ENCODE measurements around the gene DGKB. TPM values are rescaled to one million over a fixed set of nuclear protein-coding genes. Genes with fewer than 3 reads are reported as not detected.

The DGKB gene
- total RNA-seq, 1 donor from 2014 or later, result 3.4 TPM

DNA sequence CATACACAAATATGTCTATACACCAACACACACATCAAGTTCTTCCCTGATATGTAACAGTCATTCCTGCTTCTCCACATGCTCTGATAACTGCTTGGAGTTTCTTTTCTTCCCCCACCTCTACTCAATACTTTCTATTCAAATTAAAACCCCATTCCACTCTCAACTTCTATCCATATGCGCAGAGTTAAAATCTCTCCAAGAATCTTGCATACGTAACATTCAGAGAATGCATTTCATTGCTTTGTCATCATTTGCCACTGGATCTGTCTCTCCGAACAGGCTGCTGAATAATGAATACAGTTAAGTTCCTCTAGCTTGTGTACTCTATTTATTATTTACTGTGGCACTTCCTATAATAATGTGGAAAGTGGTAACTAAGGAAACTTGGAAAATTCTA, 68.8 kb downstream of the DGKB start:
- Mint-ChIP-seq H3K36me3 (no peaks in the 10 kb centered on the region), H3K27me3 (no peaks in the 10 kb centered on the region), H3K4me3 (no peak overlapping the region), H3K9me3 (no peaks in the 10 kb centered on the region), H3K4me1 (ENCODE audit: unreplicated experiment) (peaks cover 16% of the 10 kb centered on the region), H3K27ac (no peak overlapping the region)
- TF ChIP-seq, protein P1, sequence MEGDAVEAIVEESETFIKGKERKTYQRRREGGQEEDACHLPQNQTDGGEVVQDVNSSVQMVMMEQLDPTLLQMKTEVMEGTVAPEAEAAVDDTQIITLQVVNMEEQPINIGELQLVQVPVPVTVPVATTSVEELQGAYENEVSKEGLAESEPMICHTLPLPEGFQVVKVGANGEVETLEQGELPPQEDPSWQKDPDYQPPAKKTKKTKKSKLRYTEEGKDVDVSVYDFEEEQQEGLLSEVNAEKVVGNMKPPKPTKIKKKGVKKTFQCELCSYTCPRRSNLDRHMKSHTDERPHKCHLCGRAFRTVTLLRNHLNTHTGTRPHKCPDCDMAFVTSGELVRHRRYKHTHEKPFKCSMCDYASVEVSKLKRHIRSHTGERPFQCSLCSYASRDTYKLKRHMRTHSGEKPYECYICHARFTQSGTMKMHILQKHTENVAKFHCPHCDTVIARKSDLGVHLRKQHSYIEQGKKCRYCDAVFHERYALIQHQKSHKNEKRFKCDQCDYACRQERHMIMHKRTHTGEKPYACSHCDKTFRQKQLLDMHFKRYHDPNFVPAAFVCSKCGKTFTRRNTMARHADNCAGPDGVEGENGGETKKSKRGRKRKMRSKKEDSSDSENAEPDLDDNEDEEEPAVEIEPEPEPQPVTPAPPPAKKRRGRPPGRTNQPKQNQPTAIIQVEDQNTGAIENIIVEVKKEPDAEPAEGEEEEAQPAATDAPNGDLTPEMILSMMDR (conservative IDR thresholded peaks at IDR 0.05), result no peak
- DNase-seq (ENCODE audit: extremely low spot score, unreplicated experiment), result no peak

DNA sequence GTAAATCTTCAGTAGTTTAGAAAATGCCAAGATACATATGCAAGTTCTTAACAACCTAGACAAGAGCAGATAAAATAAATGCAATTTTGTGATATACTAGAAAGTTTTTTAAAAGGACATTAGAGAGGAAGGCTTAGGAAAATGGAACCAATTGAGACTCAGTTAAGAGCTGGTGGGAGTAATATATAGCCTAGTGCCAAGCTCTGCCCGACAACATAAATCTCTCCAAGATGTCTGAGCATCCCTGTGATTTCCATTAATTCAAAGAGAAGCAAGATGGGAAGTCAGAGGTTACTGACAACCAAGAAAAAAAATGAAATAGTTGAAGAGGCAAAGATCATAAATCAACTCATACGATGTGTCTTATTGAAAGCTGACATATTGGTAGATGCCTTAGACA, 74.5 kb downstream of the DGKB start:
- Mint-ChIP-seq H3K27me3 (no peaks in the 10 kb centered on the region), H3K4me3 (no peak overlapping the region), H3K9me3 (no peaks in the 10 kb centered on the region), H3K4me1 (ENCODE audit: unreplicated experiment) (no peaks in the 10 kb centered on the region), H3K36me3 (no peaks in the 10 kb centered on the region), H3K27ac (no peak overlapping the region)
- no peak for DNase-seq (ENCODE audit: extremely low spot score, unreplicated experiment)
- TF ChIP-seq, protein P1 (conservative IDR thresholded peaks at IDR 0.05), result no peak

DNA sequence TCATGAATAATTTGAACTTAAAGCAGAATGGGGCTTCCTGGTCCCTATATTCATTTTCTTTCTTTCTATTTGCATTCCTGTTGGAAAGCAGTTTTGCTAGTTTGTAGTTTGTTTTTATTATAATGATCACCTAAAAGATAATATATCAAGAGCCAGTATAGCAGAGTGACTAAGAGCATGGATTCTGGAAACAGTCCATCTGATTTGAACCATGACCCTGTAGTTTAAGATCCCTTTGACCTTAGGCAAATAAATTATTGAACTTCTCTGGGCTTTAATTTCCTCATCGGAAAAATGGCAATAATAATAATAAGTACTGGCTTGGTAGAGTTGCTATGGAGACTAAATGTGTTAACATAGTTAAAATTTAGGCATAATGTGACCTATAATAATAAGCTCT, 76.1 kb downstream of the DGKB start:
- TF ChIP-seq, protein P1 (conservative IDR thresholded peaks at IDR 0.05), result no peak
- H3K27ac Mint-ChIP-seq, result no peak overlapping the region
- no peaks in the 10 kb centered on the region for H3K4me1 Mint-ChIP-seq (ENCODE audit: unreplicated experiment)
- no peak for DNase-seq (ENCODE audit: extremely low spot score, unreplicated experiment)
- no peaks in the 10 kb centered on the region for H3K36me3 Mint-ChIP-seq
- no peaks in the 10 kb centered on the region for H3K9me3 Mint-ChIP-seq
- no peaks in the 10 kb centered on the region for H3K27me3 Mint-ChIP-seq
- H3K4me3 Mint-ChIP-seq, result no peak overlapping the region

DNA sequence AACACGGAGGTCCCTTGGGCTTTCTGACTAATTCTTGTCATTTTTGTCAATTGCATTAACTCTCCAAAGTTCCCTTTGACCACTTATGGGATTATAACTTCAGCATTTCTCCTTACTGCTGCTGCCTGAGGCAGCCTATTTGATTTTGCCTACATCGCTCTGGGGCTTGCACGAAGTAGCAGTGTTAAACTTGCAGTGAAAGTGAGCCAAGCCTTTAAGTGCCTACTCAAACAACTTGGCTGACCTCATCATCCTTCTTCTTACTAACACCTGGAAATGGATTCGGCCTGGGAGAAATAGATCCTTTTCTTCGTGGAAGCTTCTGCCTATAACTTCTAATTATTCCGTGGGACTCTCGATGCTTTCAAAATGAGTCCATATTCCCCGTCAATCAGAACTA, 76.6 kb downstream of the DGKB start:
- TF ChIP-seq, protein P1 (conservative IDR thresholded peaks at IDR 0.05), result no peak
- Mint-ChIP-seq H3K4me1 (ENCODE audit: unreplicated experiment) (no peaks in the 10 kb centered on the region), H3K27me3 (no peaks in the 10 kb centered on the region), H3K9me3 (no peaks in the 10 kb centered on the region), H3K4me3 (no peak overlapping the region), H3K27ac (no peak overlapping the region), H3K36me3 (no peaks in the 10 kb centered on the region)
- DNase-seq (ENCODE audit: extremely low spot score, unreplicated experiment), result no peak

DNA sequence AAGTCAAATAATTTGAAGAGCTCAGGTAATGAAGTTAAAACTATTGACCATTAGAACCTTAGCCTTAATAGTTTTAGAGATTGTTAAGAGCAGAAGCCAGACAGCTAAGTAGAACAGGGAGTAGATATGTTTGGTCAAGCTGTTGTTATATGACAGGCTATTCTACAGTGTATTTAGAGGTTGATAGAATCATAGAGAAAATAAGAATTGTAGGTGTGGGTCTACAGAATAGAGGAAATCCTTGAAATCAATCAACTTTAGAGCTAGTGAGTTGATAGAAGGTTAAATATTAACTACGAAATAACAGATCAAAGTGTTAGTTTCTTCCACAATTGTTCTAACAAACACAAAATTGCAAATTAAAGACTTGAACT, 80.1 kb downstream of the DGKB start:
- Mint-ChIP-seq H3K27ac (no peak overlapping the region), H3K4me1 (ENCODE audit: unreplicated experiment) (no peaks in the 10 kb centered on the region)

More for the DNA sequence above, 80.1 kb downstream of the DGKB start:
- Mint-ChIP-seq H3K27me3 (no peaks in the 10 kb centered on the region), H3K36me3 (no peaks in the 10 kb centered on the region), H3K9me3 (no peaks in the 10 kb centered on the region), H3K4me3 (no peak overlapping the region)
- TF ChIP-seq, protein P1 (conservative IDR thresholded peaks at IDR 0.05), result no peak
- DNase-seq (ENCODE audit: extremely low spot score, unreplicated experiment), result no peak

Data from type B pancreatic cell (in vitro differentiated cells).